CD4-positive, alpha-beta T cell (primary cell): ENCODE data around the gene TGM4. TPM values are rescaled to one million over a fixed set of nuclear protein-coding genes. Genes with fewer than 3 reads are reported as not detected.

ENCODE experiments used
- ATAC-seq: fragments of 200-7000 bp; cut with Tn5 transposase; one replicate; pipeline ENCODE4 v1.10.0; 2022; ENCODE audit warnings: mild to moderate bottlenecking; ENCODE audit not compliant: poor library complexity
- CTCF ChIA-PET: fragments of 350-600 bp; sonication (Branson Sonifier 250); formaldehyde crosslinking; loops from one replicate; lab custom pipeline; 2021; ENCODE audit warnings: antibody characterized with exemption, inconsistent platforms; lab: Charles Lee
- POLR2A ChIA-PET: fragments of 350-600 bp; sonication (Branson Sonifier 250); formaldehyde crosslinking; loops from one replicate; lab custom pipeline; 2021; ENCODE audit warnings: antibody characterized with exemption, inconsistent platforms; lab: Charles Lee
- DNase-seq, 14 experiments: peaks; one replicate each; pipeline ENCODE4 v3.0.0-alpha.2; 2013 to 2020; ENCODE audit warnings: mixed read lengths in 2 of 14
- H3K27ac ChIP-seq, 2 donors: one replicate each; pipeline versions ENCODE4 v1.5.1 to v1.7.0; 2013; ENCODE audit warnings: low read length in 2 of 2, low read depth in 1 of 2, mild to moderate bottlenecking in 1 of 2
- H3K27me3 ChIP-seq, 2 experiments: 1 replicate in 1 of 2; 2 replicates in 1 of 2; pipeline versions ENCODE4 v1.6.1 to v1.7.0; 2013; ENCODE audit warnings: low read length in 2 of 2, control low read depth in 1 of 2, mild to moderate bottlenecking in 1 of 2, moderate library complexity in 1 of 2; ENCODE audit not compliant: insufficient read depth in 2 of 2, control insufficient read depth in 1 of 2
- H3K36me3 ChIP-seq: one replicate; pipeline ENCODE4 v1.6.1; 2013; ENCODE audit warnings: low read length, control low read depth; ENCODE audit not compliant: insufficient read depth
- H3K4me1 ChIP-seq: one replicate; pipeline ENCODE4 v1.6.1; 2013; ENCODE audit warnings: low read length, control low read depth; ENCODE audit not compliant: insufficient read depth
- H3K4me3 ChIP-seq: one replicate; pipeline ENCODE4 v1.5.1; 2013; ENCODE audit warnings: mild to moderate bottlenecking, low read length, moderate library complexity
- H3K9me3 ChIP-seq, 2 experiments: 1 replicate in 1 of 2; 2 replicates in 1 of 2; pipeline versions ENCODE4 v1.6.1 to v1.7.0; 2013; ENCODE audit warnings: low read length in 2 of 2, mild to moderate bottlenecking in 2 of 2, control low read depth in 1 of 2, moderate library complexity in 1 of 2; ENCODE audit not compliant: control insufficient read depth in 1 of 2, insufficient read depth in 1 of 2
- H3K27ac Mint-ChIP-seq: one replicate; pipeline ENCODE4 v1.8.0; 2020; ENCODE audit warnings: mixed read lengths
- H3K27me3 Mint-ChIP-seq: one replicate; pipeline ENCODE4 v1.8.0; 2021; ENCODE audit warnings: mixed read lengths
- H3K36me3 Mint-ChIP-seq: one replicate; pipeline ENCODE4 v1.8.0; 2021; ENCODE audit warnings: low read depth, mixed read lengths
- H3K4me1 Mint-ChIP-seq: one replicate; pipeline ENCODE4 v1.8.0; 2021; ENCODE audit warnings: low read depth, mixed read lengths
- H3K4me3 Mint-ChIP-seq: one replicate; pipeline ENCODE4 v1.8.0; 2020; ENCODE audit warnings: mild to moderate bottlenecking, mixed read lengths
- H3K9me3 Mint-ChIP-seq: one replicate; pipeline ENCODE4 v1.8.0; 2020; ENCODE audit warnings: mixed read lengths
- intact Hi-C, 2 experiments: fragments of 100-400 bp; cut with DNase I in 1 of 2; cut with micrococcal nuclease in 1 of 2; formaldehyde crosslinking; loops; one replicate each; pipeline versions ENCODE4 v1.15.1 to v1.9.0; 2023 to 2025; cut with DNase I, micrococcal nuclease
- total RNA-seq, 174 experiments: library from RNA in 2 of 174; stranded (reverse) in 2 of 174; gene quantifications; one replicate each; pipeline ENCODE4 v1.2.3 and lab custom pipeline; 2021 to 2026
- TF ChIP-seq, protein P1 (sequence below): fragments of 200-600 bp; IDR thresholded peaks from one replicate; pipeline ENCODE4 v1.8.0; 2022; ENCODE audit warnings: antibody characterized with exemption, mild to moderate bottlenecking

The TGM4 gene
- total RNA-seq, 2 experiments from 2014 or later = not detected

DNA sequence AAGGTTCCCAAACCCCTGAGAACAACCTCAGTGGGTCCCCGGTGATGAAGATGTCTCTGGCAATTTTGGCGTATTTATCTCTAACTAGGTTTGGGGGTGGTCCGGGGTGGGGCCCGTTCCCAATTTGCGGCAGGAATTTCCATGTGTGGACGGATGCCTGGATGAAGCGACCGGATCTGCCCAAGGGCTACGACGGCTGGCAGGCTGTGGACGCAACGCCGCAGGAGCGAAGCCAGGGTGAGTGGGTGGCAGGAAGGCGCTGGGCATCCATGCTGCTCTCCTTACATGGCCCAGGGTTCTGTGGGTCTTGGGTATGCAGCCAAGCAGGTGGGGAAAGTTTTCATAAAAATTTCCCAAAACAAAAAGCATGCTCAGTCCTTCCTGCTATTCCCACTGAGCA is 29.3 kb downstream of the TGM4 start:
- H3K4me3 ChIP-seq = no peak overlapping the region
- H3K27me3 Mint-ChIP-seq = peaks cover 25% of the 10 kb centered on the region
- TF ChIP-seq, protein P1, sequence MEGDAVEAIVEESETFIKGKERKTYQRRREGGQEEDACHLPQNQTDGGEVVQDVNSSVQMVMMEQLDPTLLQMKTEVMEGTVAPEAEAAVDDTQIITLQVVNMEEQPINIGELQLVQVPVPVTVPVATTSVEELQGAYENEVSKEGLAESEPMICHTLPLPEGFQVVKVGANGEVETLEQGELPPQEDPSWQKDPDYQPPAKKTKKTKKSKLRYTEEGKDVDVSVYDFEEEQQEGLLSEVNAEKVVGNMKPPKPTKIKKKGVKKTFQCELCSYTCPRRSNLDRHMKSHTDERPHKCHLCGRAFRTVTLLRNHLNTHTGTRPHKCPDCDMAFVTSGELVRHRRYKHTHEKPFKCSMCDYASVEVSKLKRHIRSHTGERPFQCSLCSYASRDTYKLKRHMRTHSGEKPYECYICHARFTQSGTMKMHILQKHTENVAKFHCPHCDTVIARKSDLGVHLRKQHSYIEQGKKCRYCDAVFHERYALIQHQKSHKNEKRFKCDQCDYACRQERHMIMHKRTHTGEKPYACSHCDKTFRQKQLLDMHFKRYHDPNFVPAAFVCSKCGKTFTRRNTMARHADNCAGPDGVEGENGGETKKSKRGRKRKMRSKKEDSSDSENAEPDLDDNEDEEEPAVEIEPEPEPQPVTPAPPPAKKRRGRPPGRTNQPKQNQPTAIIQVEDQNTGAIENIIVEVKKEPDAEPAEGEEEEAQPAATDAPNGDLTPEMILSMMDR = no peak
- ChIA-PET POLR2A (no interaction called here), CTCF (no interaction called here)
- no peak overlapping the region for H3K27ac Mint-ChIP-seq
- no peak overlapping the region for H3K4me3 Mint-ChIP-seq
- H3K9me3 ChIP-seq = peaks cover 0 to 3% of the 10 kb centered on the region in 2 experiments
- no peak overlapping the region for H3K27ac ChIP-seq
- peaks cover 0 to 3% of the 10 kb centered on the region in 2 experiments for H3K27me3 ChIP-seq
- no peaks in the 10 kb centered on the region for H3K4me1 Mint-ChIP-seq
- no peaks in the 10 kb centered on the region for H3K36me3 Mint-ChIP-seq
- no peaks in the 10 kb centered on the region for H3K9me3 Mint-ChIP-seq
- intact Hi-C loops = no loop called here
- ATAC-seq (no peak), DNase-seq (no peak)
- no peaks in the 10 kb centered on the region for H3K4me1 ChIP-seq
- no peaks in the 10 kb centered on the region for H3K36me3 ChIP-seq

DNA sequence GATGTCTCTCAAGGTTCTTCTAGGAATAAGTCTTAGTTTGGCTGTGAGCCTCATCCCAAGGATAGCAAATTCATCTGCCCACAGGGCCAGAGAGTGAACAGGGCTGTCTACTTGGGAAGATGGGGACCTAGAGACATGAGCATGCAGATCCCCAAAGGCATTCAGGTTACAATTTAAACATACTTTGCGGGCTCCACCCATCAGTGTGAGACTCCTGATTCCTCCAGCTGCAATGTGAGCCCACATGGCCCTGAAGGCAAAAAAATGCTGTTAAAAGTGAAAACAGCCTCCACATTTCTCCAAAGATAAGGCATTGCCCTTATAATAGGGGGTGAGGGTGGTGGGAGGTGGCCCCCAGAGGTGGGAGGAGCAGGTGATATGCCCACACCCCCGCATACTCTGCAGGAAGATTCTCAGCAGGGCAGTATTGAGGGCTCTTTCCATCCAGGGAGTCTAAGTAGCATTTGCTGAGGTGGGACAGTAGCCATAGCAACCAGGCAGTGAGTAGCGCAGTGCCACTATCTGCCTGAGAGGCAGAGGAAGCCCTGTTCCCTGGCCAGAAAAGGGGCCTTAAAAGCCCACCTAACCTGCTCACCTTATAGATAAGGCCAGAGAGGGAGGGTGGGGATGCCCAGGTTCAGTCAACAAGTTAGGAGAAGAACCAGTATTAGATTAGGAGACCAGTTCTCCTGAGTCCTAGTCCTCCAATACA is 31.2 kb downstream of the TGM4 start:
- no peak for ATAC-seq
- Histone ChIP-seq H3K27me3 (peaks cover 10 to 11% of the 10 kb centered on the region in 2 experiments), H3K4me3 (no peak overlapping the region), H3K36me3 (no peaks in the 10 kb centered on the region), H3K4me1 (no peaks in the 10 kb centered on the region), H3K9me3 (peaks cover 0 to 12% of the 10 kb centered on the region in 2 experiments), H3K27ac (no peak overlapping the region)
- POLR2A ChIA-PET = no interaction called here
- no peak overlapping the region for H3K4me3 Mint-ChIP-seq
- intact Hi-C loops = no loop called here
- CTCF ChIA-PET = no interaction called here
- no peaks in the 10 kb centered on the region for H3K9me3 Mint-ChIP-seq
- H3K36me3 Mint-ChIP-seq = no peaks in the 10 kb centered on the region
- TF ChIP-seq, protein P1 = no peak
- no peak overlapping the region for H3K27ac Mint-ChIP-seq
- H3K4me1 Mint-ChIP-seq = no peaks in the 10 kb centered on the region
- no peak for DNase-seq
- H3K27me3 Mint-ChIP-seq = peaks cover 29% of the 10 kb centered on the region

DNA sequence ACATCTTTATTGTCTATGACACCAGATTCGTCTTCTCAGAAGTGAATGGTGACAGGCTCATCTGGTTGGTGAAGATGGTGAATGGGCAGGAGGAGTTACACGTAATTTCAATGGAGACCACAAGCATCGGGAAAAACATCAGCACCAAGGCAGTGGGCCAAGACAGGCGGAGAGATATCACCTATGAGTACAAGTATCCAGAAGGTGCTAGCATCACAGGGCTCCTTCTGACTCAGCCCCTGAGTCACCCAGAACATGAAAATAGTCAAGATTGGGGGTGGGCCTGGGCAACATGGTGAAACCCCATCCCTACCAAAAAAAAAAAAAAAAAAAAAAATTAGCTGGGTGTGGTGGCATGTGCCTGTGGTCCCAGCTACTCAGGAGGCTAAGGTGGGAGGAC is 32.6 kb downstream of the TGM4 start:
- intact Hi-C loops = no loop called here
- DNase-seq (no peak), ATAC-seq (no peak)
- POLR2A ChIA-PET = no interaction called here
- H3K27ac Mint-ChIP-seq = no peak overlapping the region
- H3K27me3 Mint-ChIP-seq = peaks cover 37% of the 10 kb centered on the region
- peaks cover 8 to 11% of the 10 kb centered on the region in 2 experiments for H3K27me3 ChIP-seq
- H3K9me3 Mint-ChIP-seq = peaks cover 2% of the 10 kb centered on the region
- no peak overlapping the region for H3K4me3 ChIP-seq
- TF ChIP-seq, protein P1 = no peak
- CTCF ChIA-PET = no interaction called here
- H3K36me3 Mint-ChIP-seq = no peaks in the 10 kb centered on the region
- H3K9me3 ChIP-seq = peaks cover 0 to 12% of the 10 kb centered on the region in 2 experiments
- no peaks in the 10 kb centered on the region for H3K36me3 ChIP-seq
- no peaks in the 10 kb centered on the region for H3K4me1 Mint-ChIP-seq
- H3K4me1 ChIP-seq = no peaks in the 10 kb centered on the region
- no peak overlapping the region for H3K4me3 Mint-ChIP-seq
- H3K27ac ChIP-seq = no peak overlapping the region
